Lung (tissue), 12 donors: ENCODE measurements around the gene PERCC1. TPM values are rescaled to one million over a fixed set of nuclear protein-coding genes. Genes with fewer than 3 reads are reported as not detected.

Source experiments
- ATAC-seq: fragments of 200-7000 bp; cut with Tn5 transposase; one replicate; pipeline ENCODE4 v1.9.1; 2020; ENCODE audit warnings: moderate number of reproducible peaks; ENCODE audit not compliant: insufficient read depth, low FRiP score
- DNase-seq, 3 donors: peaks; one replicate each; pipeline ENCODE4 v3.0.0-alpha.2; 2013 to 2017
- H3K27ac ChIP-seq, 2 donors: one replicate each; pipeline ENCODE4 v1.5.1; 2013; ENCODE audit warnings: mild to moderate bottlenecking in 2 of 2, moderate library complexity in 2 of 2, control low read depth in 1 of 2, inconsistent platforms in 1 of 2, low read depth in 1 of 2, low read length in 1 of 2
- H3K27me3 ChIP-seq, 3 donors: one replicate each; pipeline ENCODE4 v1.5.1; 2013; ENCODE audit warnings: low read length in 2 of 3; ENCODE audit not compliant: control insufficient read depth in 3 of 3, insufficient read depth in 3 of 3
- H3K36me3 ChIP-seq, 4 donors: one replicate each; pipeline ENCODE4 v1.5.1; 2013; ENCODE audit warnings: low read length in 4 of 4, mild to moderate bottlenecking in 1 of 4, moderate library complexity in 1 of 4; ENCODE audit not compliant: control insufficient read depth in 4 of 4, insufficient read depth in 4 of 4
- H3K4me1 ChIP-seq, 5 donors: one replicate each; pipeline ENCODE4 v1.5.1; 2013; ENCODE audit warnings: low read length in 5 of 5, mild to moderate bottlenecking in 2 of 5, moderate library complexity in 1 of 5; ENCODE audit not compliant: control insufficient read depth in 5 of 5, insufficient read depth in 5 of 5
- H3K4me3 ChIP-seq: one replicate; pipeline ENCODE4 v1.5.1; 2013; ENCODE audit warnings: mild to moderate bottlenecking, control low read depth, moderate library complexity
- H3K9ac ChIP-seq, 2 donors: one replicate each; pipeline ENCODE4 v1.5.1; 2013; ENCODE audit warnings: low read length in 2 of 2, control low read depth in 1 of 2; ENCODE audit not compliant: insufficient read depth in 1 of 2
- H3K9me3 ChIP-seq, 4 donors: one replicate each; pipeline ENCODE4 v1.5.1; 2013; ENCODE audit warnings: low read length in 3 of 4, mild to moderate bottlenecking in 1 of 4, moderate library complexity in 1 of 4; ENCODE audit not compliant: control insufficient read depth in 4 of 4, insufficient read depth in 3 of 4
- CTCF ChIP-seq: IDR thresholded peaks from 2 replicates; pipeline ENCODE4 v1.5.1; 2012; ENCODE audit warnings: mild to moderate bottlenecking; ENCODE audit errors: control extremely low read depth, extremely low read depth
- WGBS, 2 donors: extraction: QIAGEN DNeasy Blood & Tissue Kit; methylation state at CpG; one replicate each; pipeline ENCODE4 v1.1.7; 2013; 5-methylcytosine and 5-hydroxymethylcytosine counted together
- polyA plus RNA-seq, 2 donors: library from polyadenylated mRNA; stranded (reverse); fragments of 200-250 nt; gene quantifications; one replicate each; pipeline ENCODE4 v1.2.1, GENCODE V29; 2013
- total RNA-seq, 2 donors: library from RNA; depleted of rRNA in 1 of 2; stranded (reverse); fragments of >200 nt in 1 of 2; gene quantifications; one replicate each; pipeline ENCODE4 v1.2.1, GENCODE V29; 2014 to 2021
- donor health status: control.
- donor health status: control.
- donor health status: Bipolar disorder and iron deficiency.
- donor health status: healthy.
- donor health status: DM: yes; HTN: yes; CAD: no.

PERCC1 gene
- total and polyA plus RNA-seq, 4 donors = 0.12 to 0.57 (median 0.46) TPM; not detected in 1

DNA sequence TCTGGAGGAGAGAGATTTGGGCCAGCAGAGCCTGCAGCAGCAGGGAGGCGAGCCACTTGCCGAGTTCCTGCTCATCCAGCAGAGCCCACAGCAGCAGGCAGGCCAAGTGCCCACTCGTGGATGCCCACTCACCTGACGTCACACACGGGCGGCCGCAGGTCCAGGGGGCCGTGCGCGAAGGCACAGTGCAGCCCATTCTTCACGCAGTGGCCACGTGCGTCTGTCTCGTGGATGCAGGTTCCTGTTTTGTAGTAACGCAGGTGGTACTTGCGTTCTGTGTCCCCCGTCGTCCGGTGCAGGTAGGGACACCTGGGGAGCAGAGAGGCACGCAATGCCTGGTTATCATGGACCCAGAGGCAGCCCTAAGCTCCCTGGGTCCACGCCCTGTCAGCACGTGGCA, 27.8 kb upstream of the PERCC1 start:
- no peak overlapping the region for H3K4me3 ChIP-seq
- ATAC-seq (no peak), DNase-seq (no peak)
- no peak overlapping the region for H3K27ac ChIP-seq
- 94 to 96% methylated on average over 22 of the region's 22 CpGs for WGBS, 2 donors
- H3K9me3 ChIP-seq = no peaks in the 10 kb centered on the region
- H3K9ac ChIP-seq = no peak overlapping the region
- no peak for TF ChIP-seq CTCF
- peaks cover 0 to 4% (median 0%) of the 10 kb centered on the region in 5 donors for H3K4me1 ChIP-seq
- peaks cover 0 to 47% (median 23%) of the 10 kb centered on the region in 4 donors for H3K36me3 ChIP-seq
- no peaks in the 10 kb centered on the region for H3K27me3 ChIP-seq

DNA sequence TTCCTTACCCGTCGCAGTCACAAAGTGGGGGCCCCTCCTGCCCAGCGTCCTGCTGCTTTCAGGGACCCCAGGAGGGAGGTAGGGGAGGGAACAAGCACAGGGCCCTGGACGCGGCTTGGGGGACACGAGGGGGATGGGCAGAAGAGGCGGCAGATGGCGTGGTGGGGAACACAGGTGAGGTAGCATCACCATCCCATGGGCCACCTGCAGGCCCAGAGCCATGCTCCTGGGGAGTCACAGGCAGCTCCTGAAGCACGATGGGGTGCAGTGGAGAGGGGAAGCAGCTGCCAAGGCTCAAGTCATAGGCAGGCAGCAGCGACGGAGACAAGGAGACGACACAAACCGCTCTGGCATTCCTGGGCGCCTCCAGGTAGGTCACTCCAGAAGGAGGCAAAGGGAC, 27.1 kb upstream of the PERCC1 start:
- Histone ChIP-seq H3K36me3 (peaks cover 0 to 42% (median 18%) of the 10 kb centered on the region in 4 donors), H3K27me3 (no peaks in the 10 kb centered on the region), H3K4me3 (no peak overlapping the region), H3K4me1 (peaks cover 0 to 9% (median 0%) of the 10 kb centered on the region in 5 donors), H3K27ac (no peak overlapping the region), H3K9ac (no peak overlapping the region), H3K9me3 (no peaks in the 10 kb centered on the region)
- WGBS, 2 donors = 91 to 97% methylated on average over 14 of the region's 14 CpGs
- TF ChIP-seq CTCF = no peak
- ATAC-seq (no peak), DNase-seq (no peak)

GRCh38 chr16:1407753-1408152, 23.1 kb upstream of the PERCC1 start:
- 36 to 42% methylated on average over 11 of the region's 11 CpGs for WGBS, 2 donors
- Histone ChIP-seq H3K9me3 (no peaks in the 10 kb centered on the region), H3K27me3 (no peaks in the 10 kb centered on the region), H3K9ac (no peak overlapping the region), H3K36me3 (peaks cover 0 to 18% (median 11%) of the 10 kb centered on the region in 4 donors), H3K4me3 (no peak overlapping the region), H3K4me1 (peaks cover 0 to 9% (median 0%) of the 10 kb centered on the region in 5 donors), H3K27ac (peak overlapping the region in 1 of 2 donors; percentile 41)
- no peak for ATAC-seq
- no peak for TF ChIP-seq CTCF
- peak in 1 of 3 donors; percentile 20 for DNase-seq

- no peak overlapping the region for H3K9ac ChIP-seq
- no peaks in the 10 kb centered on the region for H3K9me3 ChIP-seq
- WGBS, 2 donors = 5% methylated on average over 41 to 42 of the region's 42 CpGs
- TF ChIP-seq CTCF = no peak
- H3K27ac ChIP-seq = peak overlapping the region; percentile 17 to 21
- peaks cover 0 to 19% (median 9%) of the 10 kb centered on the region in 4 donors for H3K36me3 ChIP-seq
- ATAC-seq = peak; percentile 92
- no peaks in the 10 kb centered on the region for H3K27me3 ChIP-seq
- DNase-seq = peak; percentile 93 to 95 (median 94)
- peaks cover 0 to 9% (median 2%) of the 10 kb centered on the region in 5 donors for H3K4me1 ChIP-seq
- H3K4me3 ChIP-seq = no peak overlapping the region
Measured at GRCh38 chr16:1408171-1408837, 22.6 kb upstream of the PERCC1 start.
